Suprapubic skin (tissue), 4 donors: ENCODE data around the gene POLR2L. TPM values are rescaled to one million over a fixed set of nuclear protein-coding genes. Genes with fewer than 3 reads are reported as not detected.

ENCODE experiments used
- DNase-seq, 2 donors: peaks; one replicate each; pipeline ENCODE4 v3.0.0-alpha.2; 2019; ENCODE audit warnings: low spot score in 2 of 2
- H3K27ac ChIP-seq: fragments of 200-600 bp; sonication (generic); one replicate; pipeline ENCODE4 v1.5.1; 2019
- H3K27me3 ChIP-seq: fragments of 200-600 bp; sonication (generic); one replicate; pipeline ENCODE4 v1.5.1; 2019
- H3K36me3 ChIP-seq: fragments of 200-600 bp; sonication (generic); one replicate; pipeline ENCODE4 v1.5.1; 2019
- H3K4me1 ChIP-seq: fragments of 200-600 bp; sonication (generic); one replicate; pipeline ENCODE4 v1.5.1; 2019
- H3K4me3 ChIP-seq: fragments of 200-600 bp; sonication (generic); one replicate; pipeline ENCODE4 v1.5.1; 2019; ENCODE audit warnings: mild to moderate bottlenecking
- H3K9me3 ChIP-seq: fragments of 200-600 bp; sonication (generic); one replicate; pipeline ENCODE4 v1.5.1; 2019
- EP300 ChIP-seq: sonication (generic); formaldehyde crosslinking; IDR thresholded peaks from one replicate; pipeline ENCODE4 v1.6.1; 2017; ENCODE audit warnings: antibody characterized with exemption
- POLR2A ChIP-seq, 2 donors: fragments of 450-650 bp; IDR thresholded peaks; one replicate each; pipeline ENCODE4 v1.6.1; 2017; ENCODE audit warnings: antibody characterized with exemption in 2 of 2, mild to moderate bottlenecking in 2 of 2, moderate library complexity in 2 of 2
- POLR2AphosphoS5 ChIP-seq, 3 donors: sonication (generic); formaldehyde crosslinking; IDR thresholded peaks; one replicate each; pipeline ENCODE4 v1.6.1; 2017; ENCODE audit warnings: antibody characterized with exemption in 3 of 3
- WGBS: methylation state at CpG from one replicate; pipeline ENCODE4 v1.1.5; 2018; 5-methylcytosine and 5-hydroxymethylcytosine counted together
- total RNA-seq, 4 donors: library from RNA; depleted of rRNA; stranded (reverse); fragments of >200 nt; gene quantifications; one replicate each; pipeline ENCODE4 v1.1.0, GENCODE V29; 2016
- TF ChIP-seq, protein P1 (sequence below), 2 donors: fragments of 200-600 bp in 1 of 2; fragments of 450-650 bp in 1 of 2; sonication (generic) in 1 of 2; IDR thresholded peaks; one replicate each; pipeline ENCODE4 v1.5.1; 2016 to 2019; ENCODE audit warnings: antibody characterized with exemption in 2 of 2, mild to moderate bottlenecking in 1 of 2, moderate library complexity in 1 of 2

The POLR2L gene
- total RNA-seq, 4 donors from 2014 or later, result 31.1 to 76.4 (median 56.4) TPM

DNA sequence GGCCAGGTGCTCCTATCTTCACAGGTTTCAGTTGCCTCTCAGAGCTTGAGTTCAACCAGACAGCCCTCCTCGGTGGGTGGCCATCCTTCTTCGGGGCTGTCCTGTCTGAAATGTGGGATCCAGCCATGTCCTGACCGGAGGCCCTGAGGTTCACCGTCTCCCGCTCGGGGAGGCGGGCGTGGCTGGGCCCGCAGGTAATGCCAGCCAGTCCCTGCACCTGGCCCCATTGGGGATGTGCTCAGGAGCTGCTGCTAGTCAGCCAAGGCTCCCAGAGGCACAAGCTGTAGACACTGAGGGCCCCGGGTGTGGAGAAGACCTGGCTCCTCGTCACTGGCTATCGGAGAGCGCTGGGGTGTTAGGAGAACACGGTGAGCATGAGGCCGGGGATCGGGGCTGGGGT lies 32.9 kb upstream of the POLR2L start:
- no peak for DNase-seq
- 86% methylated on average over 16 of the region's 16 CpGs for WGBS
- Histone ChIP-seq H3K9me3 (no peaks in the 10 kb centered on the region), H3K4me3 (no peak overlapping the region), H3K4me1 (peaks cover 8% of the 10 kb centered on the region), H3K36me3 (peaks cover 24% of the 10 kb centered on the region), H3K27ac (no peak overlapping the region), H3K27me3 (no peaks in the 10 kb centered on the region)
- TF ChIP-seq, protein P1, sequence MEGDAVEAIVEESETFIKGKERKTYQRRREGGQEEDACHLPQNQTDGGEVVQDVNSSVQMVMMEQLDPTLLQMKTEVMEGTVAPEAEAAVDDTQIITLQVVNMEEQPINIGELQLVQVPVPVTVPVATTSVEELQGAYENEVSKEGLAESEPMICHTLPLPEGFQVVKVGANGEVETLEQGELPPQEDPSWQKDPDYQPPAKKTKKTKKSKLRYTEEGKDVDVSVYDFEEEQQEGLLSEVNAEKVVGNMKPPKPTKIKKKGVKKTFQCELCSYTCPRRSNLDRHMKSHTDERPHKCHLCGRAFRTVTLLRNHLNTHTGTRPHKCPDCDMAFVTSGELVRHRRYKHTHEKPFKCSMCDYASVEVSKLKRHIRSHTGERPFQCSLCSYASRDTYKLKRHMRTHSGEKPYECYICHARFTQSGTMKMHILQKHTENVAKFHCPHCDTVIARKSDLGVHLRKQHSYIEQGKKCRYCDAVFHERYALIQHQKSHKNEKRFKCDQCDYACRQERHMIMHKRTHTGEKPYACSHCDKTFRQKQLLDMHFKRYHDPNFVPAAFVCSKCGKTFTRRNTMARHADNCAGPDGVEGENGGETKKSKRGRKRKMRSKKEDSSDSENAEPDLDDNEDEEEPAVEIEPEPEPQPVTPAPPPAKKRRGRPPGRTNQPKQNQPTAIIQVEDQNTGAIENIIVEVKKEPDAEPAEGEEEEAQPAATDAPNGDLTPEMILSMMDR (IDR thresholded peaks at IDR 0.05), result no peak
- TF ChIP-seq POLR2A (IDR thresholded peaks at IDR 0.05) (no peak), EP300 (no peak), POLR2AphosphoS5 (IDR thresholded peaks at IDR 0.05) (no peak)

DNA sequence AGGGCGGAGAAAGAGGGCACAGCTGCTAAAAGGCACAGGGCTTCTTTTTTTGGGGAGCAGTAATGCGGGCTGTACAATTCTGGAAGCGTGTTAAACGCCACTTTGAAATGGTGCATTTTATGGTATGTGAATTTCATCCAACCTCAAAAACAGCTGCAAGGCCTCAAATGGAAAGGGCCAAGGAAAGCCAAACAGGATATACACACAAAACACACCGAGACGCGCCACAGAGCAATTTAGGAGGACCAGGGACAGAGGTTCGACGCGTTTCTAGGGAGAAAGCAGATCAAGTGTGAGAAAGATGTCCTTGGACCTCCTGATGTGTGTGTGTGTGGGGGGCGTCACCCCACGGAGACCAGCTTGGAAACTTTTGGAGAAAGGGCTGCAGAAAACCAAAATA lies 31.4 kb upstream of the POLR2L start:
- Histone ChIP-seq H3K27me3 (no peaks in the 10 kb centered on the region), H3K4me1 (peaks cover 8% of the 10 kb centered on the region), H3K9me3 (no peaks in the 10 kb centered on the region), H3K27ac (no peak overlapping the region), H3K36me3 (peaks cover 21% of the 10 kb centered on the region), H3K4me3 (no peak overlapping the region)
- TF ChIP-seq EP300 (no peak), POLR2A (IDR thresholded peaks at IDR 0.05) (no peak), POLR2AphosphoS5 (IDR thresholded peaks at IDR 0.05) (no peak)
- TF ChIP-seq, protein P1 (IDR thresholded peaks at IDR 0.05), result no peak
- 84% methylated on average over 12 of the region's 12 CpGs for WGBS
- no peak for DNase-seq

DNA sequence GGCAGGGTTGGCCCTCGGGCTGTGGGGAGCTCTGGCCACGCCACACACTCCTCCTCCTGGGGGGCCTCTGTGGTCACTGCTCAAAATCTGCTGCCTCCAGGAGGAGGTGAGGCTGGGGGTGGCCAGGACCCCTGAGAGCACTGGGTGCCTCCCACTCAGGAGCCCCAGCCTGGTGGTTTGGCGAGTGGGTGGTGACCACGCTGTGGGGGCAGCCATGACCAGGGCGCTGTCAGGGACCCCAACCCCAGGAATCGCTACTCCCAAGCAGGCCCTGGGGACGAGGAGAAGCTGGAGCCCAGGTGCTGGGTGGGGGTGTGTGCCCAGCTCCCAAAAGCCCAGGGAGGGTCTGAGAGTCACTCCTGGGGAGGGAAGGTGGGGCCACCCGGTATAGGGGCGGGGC lies 30.5 kb upstream of the POLR2L start:
- TF ChIP-seq, protein P1 (IDR thresholded peaks at IDR 0.05), result no peak
- TF ChIP-seq POLR2A (IDR thresholded peaks at IDR 0.05) (no peak), EP300 (no peak), POLR2AphosphoS5 (IDR thresholded peaks at IDR 0.05) (no peak)
- no peaks in the 10 kb centered on the region for H3K9me3 ChIP-seq
- no peak overlapping the region for H3K4me3 ChIP-seq
- H3K27ac ChIP-seq, result no peak overlapping the region
- DNase-seq, result no peak
- WGBS, result 91% methylated on average over 6 of the region's 9 CpGs
- H3K4me1 ChIP-seq, result peaks cover 8% of the 10 kb centered on the region
- peaks cover 30% of the 10 kb centered on the region for H3K36me3 ChIP-seq
- no peaks in the 10 kb centered on the region for H3K27me3 ChIP-seq

DNA sequence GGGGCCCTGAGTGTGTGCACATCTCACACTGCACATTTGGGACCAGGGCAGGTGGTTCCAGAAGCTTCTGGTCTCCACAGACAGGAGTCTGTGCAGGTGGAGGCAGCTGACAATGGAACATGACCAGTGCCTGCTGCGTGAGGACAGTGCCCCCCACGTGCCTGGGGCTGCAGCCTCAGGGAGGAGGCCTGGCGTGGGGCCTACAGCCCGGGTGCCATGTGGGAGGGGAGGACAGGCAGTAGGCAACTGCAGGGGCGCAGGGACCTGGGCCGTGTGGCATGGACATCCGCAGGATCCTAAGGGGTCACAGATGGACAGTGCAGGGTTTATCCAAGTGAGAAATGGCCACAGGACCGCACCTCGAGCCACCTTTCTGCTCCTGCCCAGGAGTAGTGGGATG lies 29.1 kb upstream of the POLR2L start:
- no peak for DNase-seq
- 56% methylated on average over 7 of the region's 9 CpGs for WGBS
- Histone ChIP-seq H3K27ac (no peak overlapping the region), H3K36me3 (peaks cover 38% of the 10 kb centered on the region), H3K4me1 (peaks cover 2% of the 10 kb centered on the region), H3K4me3 (no peak overlapping the region), H3K27me3 (no peaks in the 10 kb centered on the region), H3K9me3 (no peaks in the 10 kb centered on the region)
- no peak for TF ChIP-seq EP300
- TF ChIP-seq, protein P1 (IDR thresholded peaks at IDR 0.05), result no peak
- no peak for TF ChIP-seq POLR2AphosphoS5 (IDR thresholded peaks at IDR 0.05)
- no peak for TF ChIP-seq POLR2A (IDR thresholded peaks at IDR 0.05)

DNA sequence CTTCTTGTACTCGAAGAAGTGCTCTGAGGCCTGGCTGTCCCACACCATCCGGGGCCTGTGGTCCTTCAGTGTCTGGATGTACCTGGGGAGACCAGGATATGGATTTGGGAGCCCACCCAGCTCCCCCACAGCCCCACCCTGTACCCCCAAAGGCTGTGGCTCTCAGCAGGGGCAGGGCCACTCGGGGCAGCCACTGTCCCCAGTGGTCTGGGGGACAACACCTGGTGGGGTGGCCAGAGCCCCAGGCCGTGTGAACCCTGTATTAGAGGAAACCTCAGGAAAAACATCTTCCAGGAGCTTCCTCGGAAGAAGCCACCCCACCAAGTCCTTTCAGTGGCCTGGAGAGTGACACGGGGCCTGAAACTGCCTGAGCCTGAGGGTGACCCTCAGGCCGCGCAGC lies 28.1 kb upstream of the POLR2L start:
- H3K27me3 ChIP-seq, result no peaks in the 10 kb centered on the region
- no peaks in the 10 kb centered on the region for H3K9me3 ChIP-seq
- no peak overlapping the region for H3K27ac ChIP-seq
- peaks cover 45% of the 10 kb centered on the region for H3K36me3 ChIP-seq
- no peak for DNase-seq
- 88% methylated on average over 7 of the region's 8 CpGs for WGBS
- H3K4me1 ChIP-seq, result no peaks in the 10 kb centered on the region
- H3K4me3 ChIP-seq, result no peak overlapping the region
- no peak for TF ChIP-seq POLR2AphosphoS5 (IDR thresholded peaks at IDR 0.05)
- no peak for TF ChIP-seq EP300
- TF ChIP-seq POLR2A (IDR thresholded peaks at IDR 0.05), result no peak
- TF ChIP-seq, protein P1 (IDR thresholded peaks at IDR 0.05), result no peak
